HG03066 (cell line): ENCODE measurements around the gene FBXL7.

Experiments used
- ATAC-seq: cut with Tn5 transposase; IDR thresholded peaks from one replicate; pipeline ENCODE4 v1.9.1; 2021; ENCODE audit warnings: low read depth; ENCODE audit not compliant: unreplicated experiment

Gene FBXL7

DNA sequence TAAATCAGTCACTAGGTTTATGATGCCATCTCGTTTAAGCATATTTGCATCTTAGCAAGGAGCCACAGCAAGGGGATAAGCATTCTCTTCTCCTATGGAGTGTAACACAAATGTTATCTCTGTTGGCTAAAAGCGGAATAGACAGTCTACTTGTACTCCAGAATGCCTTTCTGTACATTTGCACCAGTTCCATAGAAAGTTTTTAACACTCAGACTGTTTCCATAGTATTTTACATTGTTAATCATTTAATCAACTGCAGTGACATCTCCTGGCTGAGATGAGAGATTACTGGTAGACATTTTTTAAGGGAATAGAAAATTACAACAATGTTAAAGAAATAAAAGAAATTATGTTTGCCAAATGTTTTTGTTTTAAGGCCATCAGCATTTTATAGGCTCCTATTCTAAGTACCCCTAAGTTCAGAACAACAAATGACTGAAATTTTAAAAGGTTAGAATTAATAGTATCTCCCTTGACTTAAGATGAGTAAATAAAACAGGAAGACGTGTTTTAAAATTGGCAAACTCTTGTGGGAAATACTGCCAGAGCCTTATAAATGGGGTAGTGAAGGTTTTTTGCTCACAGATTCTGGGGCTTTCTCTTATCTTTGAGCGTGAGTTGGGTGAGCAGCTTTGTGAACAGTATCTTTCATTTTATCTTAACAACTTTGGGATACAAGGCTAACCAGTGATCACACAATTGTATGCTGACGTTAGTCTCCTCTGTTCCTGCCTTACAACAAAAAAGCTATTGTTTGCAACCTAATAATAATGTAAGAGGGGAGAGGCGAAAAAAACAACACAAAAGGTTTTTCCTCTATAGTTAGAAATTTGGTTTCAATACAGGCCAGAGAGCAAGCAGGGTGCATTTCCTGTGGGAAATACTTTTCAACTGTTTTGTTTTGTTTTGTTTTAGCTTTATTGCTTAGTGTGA is 294.3 kb downstream of the FBXL7 start:
- ATAC-seq = no peak

DNA sequence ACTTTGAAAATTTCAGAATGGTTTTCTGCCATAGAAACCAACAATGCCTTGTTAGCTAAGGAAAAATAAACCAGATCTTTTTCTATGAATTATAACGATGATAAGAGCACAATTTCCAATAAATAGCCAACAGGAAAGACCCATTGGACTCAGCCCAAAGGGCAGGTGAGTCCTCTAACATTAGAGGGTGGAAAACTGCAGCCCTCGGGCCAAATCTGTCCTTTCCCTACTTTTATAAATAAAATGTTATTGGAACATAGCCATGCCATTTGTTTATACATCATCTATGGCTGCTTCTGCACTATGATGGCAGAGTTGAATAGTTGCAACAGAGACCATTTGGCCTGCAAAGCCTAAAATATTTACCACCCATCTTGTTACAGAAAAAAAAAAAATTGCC is 296.1 kb downstream of the FBXL7 start:
- ATAC-seq = no peak

- no peak for ATAC-seq
Observed at GRCh38 chr5:15796557-15796956, 296.6 kb downstream of the FBXL7 start.

- ATAC-seq = no peak
Observed at GRCh38 chr5:15797116-15797515, 297.1 kb downstream of the FBXL7 start.

- no peak for ATAC-seq
Observed at GRCh38 chr5:15798006-15798405, 298.0 kb downstream of the FBXL7 start.

- ATAC-seq = no peak
Observed at GRCh38 chr5:15799014-15799413, 299.0 kb downstream of the FBXL7 start.

GRCh38 chr5:15799612-15800011 is 299.6 kb downstream of the FBXL7 start:
- ATAC-seq = no peak

DNA sequence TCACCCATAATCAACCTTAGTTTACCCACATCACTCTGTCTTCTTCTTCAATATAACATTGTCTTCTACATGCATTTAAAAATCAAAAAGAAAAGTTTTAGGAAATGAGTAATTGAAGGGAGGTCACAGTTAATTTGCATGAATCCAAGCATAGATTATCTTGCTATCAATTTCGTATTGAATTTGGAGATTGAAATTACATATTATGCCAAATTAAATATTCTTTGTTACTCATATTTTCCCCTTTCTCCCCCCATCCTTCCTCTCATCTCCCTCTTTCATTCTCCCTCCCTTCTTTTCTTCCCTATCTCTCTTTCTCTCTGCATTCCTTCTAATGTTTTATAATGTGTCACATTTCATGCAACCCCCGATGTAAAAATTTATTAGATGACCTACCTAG is 303.3 kb downstream of the FBXL7 start:
- no peak for ATAC-seq

DNA sequence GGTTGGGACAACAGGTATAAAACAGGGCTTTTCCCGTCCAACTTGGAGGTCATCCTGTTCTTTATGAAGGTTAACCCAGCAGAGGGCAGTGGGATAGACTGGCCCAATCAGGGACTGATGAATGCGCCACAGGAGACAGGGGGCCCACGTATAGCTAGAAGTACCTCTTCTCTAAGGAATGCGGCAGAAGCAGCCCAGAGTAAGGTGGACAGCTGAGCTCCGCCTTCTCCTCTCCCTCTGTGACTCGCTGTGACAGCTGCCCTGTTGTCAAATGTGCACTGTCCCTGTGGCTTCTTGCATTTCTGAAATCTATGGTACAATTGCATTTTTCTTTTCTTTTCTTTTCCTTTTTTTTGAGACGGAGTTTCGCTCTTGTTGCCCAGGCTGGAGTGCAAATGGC is 306.6 kb downstream of the FBXL7 start:
- ATAC-seq = no peak

- ATAC-seq = no peak
Observed at GRCh38 chr5:15807248-15807647, 307.3 kb downstream of the FBXL7 start.

GRCh38 chr5:15807871-15808270 is 307.9 kb downstream of the FBXL7 start:
- no peak for ATAC-seq

DNA sequence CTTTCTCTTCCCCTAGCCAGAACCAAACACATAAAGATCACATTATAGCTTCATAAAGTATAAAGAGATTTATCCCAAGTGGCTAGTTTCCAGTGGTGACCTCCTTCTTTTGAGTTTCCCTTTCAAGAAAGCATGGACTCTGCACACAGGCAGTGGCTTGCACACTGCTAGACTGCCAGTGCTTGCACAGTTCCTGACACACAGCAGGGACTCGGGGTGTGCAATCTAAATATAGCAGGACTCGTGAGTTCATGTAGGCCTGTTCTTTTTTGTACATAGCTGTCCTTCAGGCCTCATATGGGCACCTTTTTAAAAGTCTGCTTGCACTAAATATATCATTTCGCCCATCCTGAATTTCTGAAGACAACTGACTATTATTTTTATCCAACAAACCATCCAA is 308.6 kb downstream of the FBXL7 start:
- no peak for ATAC-seq

GRCh38 chr5:15819617-15820016 is 319.6 kb downstream of the FBXL7 start:
- no peak for ATAC-seq

DNA sequence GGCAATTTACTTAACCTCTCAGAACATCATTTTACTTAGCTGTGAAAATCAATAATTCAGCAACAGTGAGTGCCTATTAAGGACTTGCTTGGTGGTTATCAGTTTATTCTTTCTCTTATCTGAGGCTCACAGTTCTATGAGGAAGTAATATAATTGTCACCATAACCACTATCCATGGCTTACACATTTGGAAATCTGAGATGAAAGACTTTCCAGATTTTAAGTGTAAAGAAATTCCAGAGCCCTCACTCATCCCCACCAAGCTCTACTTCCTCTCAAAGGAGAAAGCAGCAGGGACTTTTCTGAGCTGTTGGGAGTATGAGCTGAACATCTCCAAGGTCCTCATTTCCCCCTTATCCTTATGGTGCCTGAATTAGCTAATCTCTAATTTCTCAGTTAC is 321.5 kb downstream of the FBXL7 start:
- no peak for ATAC-seq

DNA sequence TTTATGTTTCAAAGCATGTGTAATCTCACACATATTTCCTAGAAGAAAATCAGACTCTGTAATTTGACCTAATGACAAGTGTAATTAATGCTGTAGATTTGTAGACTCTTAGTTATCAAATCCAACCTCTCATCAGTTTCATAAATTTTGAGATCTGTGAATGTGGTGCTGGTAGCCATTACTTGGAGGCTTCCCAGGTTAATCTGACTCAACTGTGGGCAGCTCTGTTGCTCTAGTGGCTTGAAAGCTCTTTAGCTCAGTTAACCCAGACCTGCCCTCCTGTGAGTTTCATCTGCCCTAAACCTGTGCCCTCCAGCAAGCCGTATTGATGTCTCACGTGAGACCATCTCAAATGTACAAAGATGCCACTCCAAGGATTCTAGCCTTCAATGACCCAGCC is 323.4 kb downstream of the FBXL7 start:
- no peak for ATAC-seq

GRCh38 chr5:15827741-15828140 is 327.8 kb downstream of the FBXL7 start:
- ATAC-seq = no peak

- no peak for ATAC-seq
Observed at GRCh38 chr5:15831408-15831807, 331.4 kb downstream of the FBXL7 start.

DNA sequence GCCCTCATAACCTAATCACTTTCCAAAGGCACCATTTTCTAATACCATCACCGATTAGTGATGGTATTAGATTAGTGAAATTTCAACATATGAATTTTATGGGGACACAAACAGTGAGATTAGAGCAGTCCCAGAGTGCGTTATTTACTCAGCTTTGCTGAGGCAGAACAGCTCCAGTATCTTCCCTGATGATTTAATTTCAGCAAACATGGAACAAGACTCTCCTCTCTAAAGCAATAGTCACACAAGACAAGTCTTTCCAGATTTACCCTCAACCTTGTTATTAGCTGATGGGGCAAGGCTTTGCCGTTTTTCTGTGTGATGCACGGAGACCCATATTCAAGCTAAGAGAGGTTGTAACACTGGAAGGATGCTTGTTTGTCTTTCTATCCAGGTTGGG is 333.4 kb downstream of the FBXL7 start:
- ATAC-seq = no peak

DNA sequence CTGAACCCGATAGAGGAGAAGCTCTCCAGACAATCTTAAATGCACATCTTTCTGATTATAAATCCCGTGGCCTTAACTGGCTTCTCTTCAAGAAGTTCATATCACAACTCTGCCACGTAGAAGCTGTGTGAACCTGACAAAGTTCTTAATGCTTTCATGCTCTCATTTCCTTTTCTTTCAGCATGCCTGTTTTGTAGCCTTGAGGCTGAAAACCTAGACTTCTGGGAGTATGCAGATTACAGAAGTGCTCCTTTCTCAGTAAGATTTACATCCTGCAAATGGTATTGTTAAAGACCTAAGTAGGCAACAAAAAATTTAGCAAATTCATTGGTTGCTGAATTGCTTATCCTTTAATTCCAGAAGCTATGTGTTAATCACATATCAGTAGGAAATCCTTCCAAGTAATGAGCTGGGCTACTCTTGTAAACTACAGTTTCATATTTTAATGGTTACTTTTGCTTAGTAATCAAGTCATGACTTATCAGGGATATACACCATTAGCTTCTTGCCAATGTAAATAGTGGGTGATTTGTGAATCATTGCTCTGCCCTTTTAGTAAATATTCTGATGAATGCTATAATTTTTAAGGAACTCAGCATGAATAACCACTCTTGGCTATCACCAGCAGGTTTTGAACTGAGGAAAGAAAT is 334.7 kb downstream of the FBXL7 start:
- no peak for ATAC-seq

DNA sequence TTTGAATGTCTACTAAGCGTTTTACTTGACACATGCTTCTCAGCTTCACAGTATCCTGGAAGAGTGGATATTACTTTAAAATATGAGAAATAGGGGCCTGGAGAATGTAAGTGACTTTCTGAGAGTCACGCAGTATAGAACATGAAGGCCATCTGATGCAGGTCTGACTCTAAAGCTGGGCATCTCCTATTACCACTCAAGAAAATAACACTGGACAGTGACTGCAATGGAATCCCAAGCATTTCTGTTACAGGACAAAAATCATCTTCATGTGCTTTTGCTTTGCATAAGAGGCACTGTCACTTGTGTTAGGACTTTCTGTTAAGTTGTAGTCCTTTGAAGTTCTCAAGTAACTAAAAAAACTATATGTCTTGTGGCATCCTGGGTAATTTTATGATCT is 335.5 kb downstream of the FBXL7 start:
- no peak for ATAC-seq

- no peak for ATAC-seq
Observed at GRCh38 chr5:15837551-15838289, 337.7 kb downstream of the FBXL7 start.
